HG03045 (cell line): ENCODE measurements around the gene ST3GAL4.

Experiments used
- ATAC-seq: cut with Tn5 transposase; IDR thresholded peaks from one replicate; pipeline ENCODE4 v1.9.1; 2021; ENCODE audit warnings: mild to moderate bottlenecking, moderate library complexity; ENCODE audit not compliant: unreplicated experiment

Gene ST3GAL4

GRCh38 chr11:126329644-126330211 is 25.8 kb upstream of the ST3GAL4 start:
- no peak for ATAC-seq

- no peak for ATAC-seq
These were observed 24.2 kb upstream of the ST3GAL4 start for GRCh38 chr11:126331286-126331685.

GRCh38 chr11:126332221-126332711 is 23.2 kb upstream of the ST3GAL4 start:
- ATAC-seq = no peak

GRCh38 chr11:126333142-126333541 is 22.3 kb upstream of the ST3GAL4 start:
- no peak for ATAC-seq

GRCh38 chr11:126334659-126335462 is 20.6 kb upstream of the ST3GAL4 start:
- ATAC-seq = no peak

- no peak for ATAC-seq
These were observed 20.1 kb upstream of the ST3GAL4 start for GRCh38 chr11:126335463-126335760.

GRCh38 chr11:126336138-126336541 is 19.3 kb upstream of the ST3GAL4 start:
- no peak for ATAC-seq

- ATAC-seq = no peak
These were observed 18.8 kb upstream of the ST3GAL4 start for GRCh38 chr11:126336671-126337101.

GRCh38 chr11:126337126-126337473 is 18.4 kb upstream of the ST3GAL4 start:
- ATAC-seq = no peak

GRCh38 chr11:126337474-126338241 is 17.8 kb upstream of the ST3GAL4 start:
- ATAC-seq = no peak

- no peak for ATAC-seq
These were observed 17.0 kb upstream of the ST3GAL4 start for GRCh38 chr11:126338346-126339055.

GRCh38 chr11:126339073-126339862 is 16.2 kb upstream of the ST3GAL4 start:
- ATAC-seq = no peak

GRCh38 chr11:126339863-126340434 is 15.5 kb upstream of the ST3GAL4 start:
- no peak for ATAC-seq

GRCh38 chr11:126340960-126341606 is 14.4 kb upstream of the ST3GAL4 start:
- no peak for ATAC-seq

- no peak for ATAC-seq
These were observed 13.7 kb upstream of the ST3GAL4 start for GRCh38 chr11:126341760-126342161.

- ATAC-seq = no peak
These were observed 12.4 kb upstream of the ST3GAL4 start for GRCh38 chr11:126343051-126343450.

- ATAC-seq = no peak
These were observed 11.1 kb upstream of the ST3GAL4 start for GRCh38 chr11:126344141-126345080.

GRCh38 chr11:126345283-126345682 is 10.2 kb upstream of the ST3GAL4 start:
- no peak for ATAC-seq
